GM12875 (cell line): ENCODE results near the gene CROCC.
"Not testable (repeated sequence)": the region's sequence is repeated elsewhere in the genome, so short reads cannot be mapped to it uniquely, and the experiment has no call there.

Source experiments
- H3K4me3 ChIP-seq: one replicate; pipeline ENCODE4 v1.5.1; 2011; ENCODE audit warnings: low read depth, low read length, control low read depth
- CTCF ChIP-seq: IDR thresholded peaks from 2 replicates; pipeline ENCODE4 v1.5.1; 2011; ENCODE audit warnings: low read depth, mild to moderate bottlenecking, control low read depth, inconsistent platforms, low read length, moderate library complexity, borderline replicate concordance; ENCODE audit not compliant: insufficient read depth

CROCC gene

GRCh38 chr1:16907870-16908758, 13.6 kb upstream of the CROCC start:
- TF ChIP-seq CTCF = no peak

GRCh38 chr1:16911851-16912721, 9.6 kb upstream of the CROCC start:
- not testable (repeated sequence) for H3K4me3 ChIP-seq

More at GRCh38 chr1:16907870-16908758, 13.6 kb upstream of the CROCC start:
- no peak overlapping the region for H3K4me3 ChIP-seq

GRCh38 chr1:16912742-16913141, 9.0 kb upstream of the CROCC start:
- not testable (repeated sequence) for H3K4me3 ChIP-seq

- H3K4me3 ChIP-seq = peak overlapping the region; percentile 64
- no peak for TF ChIP-seq CTCF
Measured at GRCh38 chr1:16913181-16913832, 8.4 kb upstream of the CROCC start.

GRCh38 chr1:16913833-16914662, 7.7 kb upstream of the CROCC start:
- TF ChIP-seq CTCF = no peak
- peak overlapping the region; percentile 64 for H3K4me3 ChIP-seq

- not testable (repeated sequence) for H3K4me3 ChIP-seq
Measured at GRCh38 chr1:16914928-16915626, 6.7 kb upstream of the CROCC start.

GRCh38 chr1:16915627-16915973, 6.1 kb upstream of the CROCC start:
- H3K4me3 ChIP-seq = no peak overlapping the region
- no peak for TF ChIP-seq CTCF

- H3K4me3 ChIP-seq = not testable (repeated sequence)
Measured at GRCh38 chr1:16916036-16916880, 5.5 kb upstream of the CROCC start.
